Chondrocyte (in vitro differentiated cells): ENCODE data around the gene POU2AF2. TPM values are rescaled to one million over a fixed set of nuclear protein-coding genes. Genes with fewer than 3 reads are reported as not detected.
"Not testable (repeated sequence)": the region's sequence is repeated elsewhere in the genome, so short reads cannot be mapped to it uniquely, and the experiment has no call there.

Experiments used
- DNase-seq: peaks from one replicate; pipeline ENCODE4 v3.0.0; 2021; ENCODE audit warnings: mixed read lengths, low spot score
- H3K27ac Mint-ChIP-seq: one replicate; pipeline ENCODE4 v1.8.0; 2021; ENCODE audit warnings: mild to moderate bottlenecking, moderate library complexity, mixed read lengths; ENCODE audit not compliant: unreplicated experiment
- H3K27me3 Mint-ChIP-seq: 2 replicates; pipeline ENCODE4 v1.8.0; 2021; ENCODE audit warnings: low read depth, mixed read lengths
- H3K36me3 Mint-ChIP-seq: 2 replicates; pipeline ENCODE4 v1.8.0; 2021; ENCODE audit warnings: low read depth, mixed read lengths
- H3K4me1 Mint-ChIP-seq: 2 replicates; pipeline ENCODE4 v1.8.0; 2021; ENCODE audit warnings: low read depth, mild to moderate bottlenecking, mixed read lengths
- H3K4me3 Mint-ChIP-seq: one replicate; pipeline ENCODE4 v1.8.0; 2021; ENCODE audit warnings: mild to moderate bottlenecking, moderate library complexity, mixed read lengths; ENCODE audit not compliant: unreplicated experiment
- H3K9me3 Mint-ChIP-seq: 2 replicates; pipeline ENCODE4 v1.8.0; 2021; ENCODE audit warnings: low read depth, mixed read lengths
- CTCF ChIP-seq: fragments of 200-600 bp; sonication (generic); IDR thresholded peaks from 2 replicates; pipeline ENCODE4 v1.5.0; 2021; ENCODE audit warnings: antibody characterized with exemption, mild to moderate bottlenecking, moderate library complexity
- total RNA-seq: library from RNA; stranded (reverse); gene quantifications from 3 replicates; pipeline ENCODE4 v1.2.1, GENCODE V29; 2021

The POU2AF2 gene
- total RNA-seq, 1 donor from 2014 or later = not detected

DNA sequence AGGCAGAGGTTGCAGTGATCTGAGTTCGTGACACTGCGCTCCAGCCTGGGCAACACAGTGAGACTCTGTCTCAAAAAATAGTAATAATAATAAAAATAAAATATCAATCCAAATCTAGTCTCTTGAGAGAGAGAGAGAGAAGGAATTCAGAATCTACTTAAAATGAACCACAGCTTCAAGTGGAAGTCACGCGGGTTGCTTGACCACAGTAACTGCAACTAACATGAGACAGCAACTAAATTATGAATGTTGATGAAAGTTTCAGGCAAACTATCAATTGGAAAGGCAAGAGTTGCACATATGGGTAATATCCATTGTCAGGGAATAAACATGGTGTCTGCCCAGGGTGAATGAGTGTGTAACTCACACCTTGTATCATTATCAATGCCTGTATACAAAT is 12.5 kb downstream of the POU2AF2 start:
- no peaks in the 10 kb centered on the region for H3K9me3 Mint-ChIP-seq
- H3K27ac Mint-ChIP-seq = no peak overlapping the region
- H3K27me3 Mint-ChIP-seq = peaks cover 28% of the 10 kb centered on the region
- no peak for TF ChIP-seq CTCF
- DNase-seq = no peak
- no peaks in the 10 kb centered on the region for H3K4me1 Mint-ChIP-seq
- no peak overlapping the region for H3K4me3 Mint-ChIP-seq
- no peaks in the 10 kb centered on the region for H3K36me3 Mint-ChIP-seq

DNA sequence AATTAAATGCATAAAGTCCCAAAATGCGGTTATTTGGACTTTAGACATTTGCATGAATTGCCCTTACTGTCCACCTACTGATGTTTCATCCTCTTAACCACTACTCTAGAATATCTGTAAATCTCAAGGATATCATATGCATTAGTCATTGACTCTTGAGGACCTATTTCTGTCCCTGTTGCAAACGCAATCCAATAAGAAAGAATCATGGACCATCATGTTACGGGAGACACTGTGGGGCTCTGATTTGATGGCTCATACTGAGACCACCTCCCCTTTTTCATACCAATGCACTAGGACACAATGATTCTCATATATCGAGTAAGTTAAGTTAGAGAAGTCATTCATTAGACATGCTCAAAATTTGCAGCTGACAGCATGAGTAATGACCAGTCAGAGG is 14.4 kb downstream of the POU2AF2 start:
- DNase-seq = no peak
- no peak overlapping the region for H3K4me3 Mint-ChIP-seq
- H3K36me3 Mint-ChIP-seq = no peaks in the 10 kb centered on the region
- H3K4me1 Mint-ChIP-seq = no peaks in the 10 kb centered on the region
- no peaks in the 10 kb centered on the region for H3K9me3 Mint-ChIP-seq
- TF ChIP-seq CTCF = no peak
- peaks cover 28% of the 10 kb centered on the region for H3K27me3 Mint-ChIP-seq
- H3K27ac Mint-ChIP-seq = no peak overlapping the region

GRCh38 chr11:111260811-111261210 is 15.3 kb downstream of the POU2AF2 start:
- TF ChIP-seq CTCF = no peak
- H3K27ac Mint-ChIP-seq = no peak overlapping the region
- peaks cover 20% of the 10 kb centered on the region for H3K27me3 Mint-ChIP-seq
- H3K36me3 Mint-ChIP-seq = no peaks in the 10 kb centered on the region
- H3K4me1 Mint-ChIP-seq = no peaks in the 10 kb centered on the region
- no peak overlapping the region for H3K4me3 Mint-ChIP-seq
- DNase-seq = no peak
- H3K9me3 Mint-ChIP-seq = no peaks in the 10 kb centered on the region

DNA sequence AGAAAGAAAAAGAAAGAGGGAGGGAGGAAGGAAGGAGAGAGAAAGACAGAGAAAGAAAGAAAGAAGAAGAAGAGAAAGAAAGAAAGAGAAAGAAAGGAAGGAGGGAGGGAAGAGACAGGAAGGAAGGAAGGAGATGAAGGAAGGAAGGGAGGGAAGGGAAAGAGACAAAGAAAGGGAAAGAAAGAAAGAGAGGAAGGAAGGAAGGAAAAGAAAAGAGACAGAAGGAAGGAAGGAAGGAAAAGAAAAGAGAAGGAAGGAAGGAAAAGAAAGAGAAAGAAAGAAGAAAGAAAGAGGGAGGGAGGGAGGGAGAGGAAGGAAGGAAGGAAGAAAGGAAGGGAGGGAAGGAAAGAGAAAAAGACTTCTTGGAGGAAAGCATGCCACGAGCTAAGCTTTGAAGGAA is 19.1 kb downstream of the POU2AF2 start:
- DNase-seq = no peak
- H3K4me1 Mint-ChIP-seq = peaks cover 3% of the 10 kb centered on the region
- H3K36me3 Mint-ChIP-seq = no peaks in the 10 kb centered on the region
- no peak for TF ChIP-seq CTCF
- no peak overlapping the region for H3K27ac Mint-ChIP-seq
- H3K27me3 Mint-ChIP-seq = peaks cover 18% of the 10 kb centered on the region
- no peak overlapping the region for H3K4me3 Mint-ChIP-seq
- no peaks in the 10 kb centered on the region for H3K9me3 Mint-ChIP-seq

DNA sequence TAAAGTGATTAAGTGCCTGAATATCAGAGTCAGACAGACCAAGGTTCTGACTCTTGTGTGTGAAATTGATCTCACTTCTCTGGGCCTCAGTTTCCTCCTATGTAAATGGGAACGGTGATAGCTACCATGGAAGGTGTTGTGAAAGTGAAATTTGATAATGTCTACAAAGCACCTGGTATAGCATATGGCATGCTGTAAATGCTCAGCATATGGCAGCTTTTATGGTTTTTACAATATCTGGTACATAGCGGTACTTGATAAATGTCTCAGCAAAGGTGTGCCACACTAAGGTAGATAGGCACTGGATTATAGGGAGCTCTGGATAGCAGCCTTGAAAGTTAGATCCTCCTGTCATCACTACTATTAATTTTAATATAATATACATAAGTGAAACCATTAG is 19.9 kb downstream of the POU2AF2 start:
- Mint-ChIP-seq H3K9me3 (no peaks in the 10 kb centered on the region), H3K27me3 (peaks cover 16% of the 10 kb centered on the region), H3K36me3 (no peaks in the 10 kb centered on the region), H3K27ac (no peak overlapping the region), H3K4me3 (no peak overlapping the region), H3K4me1 (peaks cover 4% of the 10 kb centered on the region)
- no peak for TF ChIP-seq CTCF
- DNase-seq = no peak

- peaks cover 13% of the 10 kb centered on the region for H3K27me3 Mint-ChIP-seq
- H3K4me3 Mint-ChIP-seq, H3K27ac Mint-ChIP-seq, DNase-seq, H3K4me1 Mint-ChIP-seq, H3K9me3 Mint-ChIP-seq, H3K36me3 Mint-ChIP-seq: not testable (repeated sequence)
Measured at GRCh38 chr11:111268303-111268702, 22.8 kb downstream of the POU2AF2 start.
